Stimulated activated naive CD8-positive, alpha-beta T cell treated with anti-CD3 and anti-CD28 coated beads, Interleukin-15, amount 100 ng/mL, for 72 hours (primary cell): ENCODE results near the gene AGPS.
"Not testable (repeated sequence)": the region's sequence is repeated elsewhere in the genome, so short reads cannot be mapped to it uniquely, and the experiment has no call there.

Source experiments
- ATAC-seq: fragments of 150-1000 bp; cut with Tn5 transposase; 2 replicates; pipeline ENCODE4 v1.10.0; 2021; ENCODE audit warnings: mild to moderate bottlenecking, moderate library complexity
- DNase-seq, 2 donors: peaks; one replicate each; pipeline ENCODE4 v3.0.0; 2021 to 2022
- H3K27ac Mint-ChIP-seq, 2 donors: one replicate each; pipeline ENCODE4 v1.8.0; 2022; ENCODE audit warnings: mild to moderate bottlenecking in 2 of 2, mixed read lengths in 2 of 2, moderate library complexity in 2 of 2
- H3K27me3 Mint-ChIP-seq: one replicate; pipeline ENCODE4 v1.8.0; 2022; ENCODE audit warnings: mixed read lengths
- H3K4me1 Mint-ChIP-seq: one replicate; pipeline ENCODE4 v1.8.0; 2022; ENCODE audit warnings: mild to moderate bottlenecking, mixed read lengths
- H3K4me3 Mint-ChIP-seq, 2 donors: one replicate each; pipeline ENCODE4 v1.8.0; 2022; ENCODE audit warnings: mild to moderate bottlenecking in 2 of 2, mixed read lengths in 2 of 2, moderate library complexity in 1 of 2
- H3K9me3 Mint-ChIP-seq, 2 donors: one replicate each; pipeline ENCODE4 v1.8.0; 2022; ENCODE audit warnings: mixed read lengths in 2 of 2

Gene AGPS

GRCh38 chr2:177398791-177399190, 6.2 kb downstream of the AGPS start:
- peaks cover 73% of the 10 kb centered on the region for H3K4me1 Mint-ChIP-seq
- no peak overlapping the region for H3K4me3 Mint-ChIP-seq
- H3K9me3 Mint-ChIP-seq, result no peaks in the 10 kb centered on the region
- H3K27ac Mint-ChIP-seq, result no peak overlapping the region
- ATAC-seq, result no peak
- no peaks in the 10 kb centered on the region for H3K27me3 Mint-ChIP-seq
- no peak for DNase-seq

- peaks cover 72% of the 10 kb centered on the region for H3K4me1 Mint-ChIP-seq
- no peaks in the 10 kb centered on the region for H3K9me3 Mint-ChIP-seq
- ATAC-seq, result no peak
- no peak overlapping the region for H3K27ac Mint-ChIP-seq
- H3K4me3 Mint-ChIP-seq, result no peak overlapping the region
- no peak for DNase-seq
- no peaks in the 10 kb centered on the region for H3K27me3 Mint-ChIP-seq
These were observed 6.8 kb downstream of the AGPS start for GRCh38 chr2:177399376-177399775.

GRCh38 chr2:177400337-177400923, 7.9 kb downstream of the AGPS start:
- ATAC-seq, result no peak
- DNase-seq, result no peak
- H3K4me3 Mint-ChIP-seq, result no peak overlapping the region
- no peak overlapping the region for H3K27ac Mint-ChIP-seq
- peaks cover 67% of the 10 kb centered on the region for H3K4me1 Mint-ChIP-seq
- no peaks in the 10 kb centered on the region for H3K27me3 Mint-ChIP-seq
- H3K9me3 Mint-ChIP-seq, result no peaks in the 10 kb centered on the region

GRCh38 chr2:177402096-177402495, 9.5 kb downstream of the AGPS start:
- H3K4me1 Mint-ChIP-seq, result peaks cover 71% of the 10 kb centered on the region
- H3K4me3 Mint-ChIP-seq, result no peak overlapping the region
- no peaks in the 10 kb centered on the region for H3K9me3 Mint-ChIP-seq
- ATAC-seq (no peak), DNase-seq (no peak)
- H3K27me3 Mint-ChIP-seq, result no peaks in the 10 kb centered on the region
- no peak overlapping the region for H3K27ac Mint-ChIP-seq

- H3K9me3 Mint-ChIP-seq, result no peaks in the 10 kb centered on the region
- H3K27ac Mint-ChIP-seq, result no peak overlapping the region
- no peaks in the 10 kb centered on the region for H3K27me3 Mint-ChIP-seq
- H3K4me3 Mint-ChIP-seq, result no peak overlapping the region
- peaks cover 58% of the 10 kb centered on the region for H3K4me1 Mint-ChIP-seq
- DNase-seq (no peak), ATAC-seq (no peak)
These were observed 11.3 kb downstream of the AGPS start for GRCh38 chr2:177403838-177404237.

- peaks cover 55% of the 10 kb centered on the region for H3K4me1 Mint-ChIP-seq
- no peak overlapping the region for H3K4me3 Mint-ChIP-seq
- no peak for ATAC-seq
These were observed 11.7 kb downstream of the AGPS start for GRCh38 chr2:177404243-177404642.

GRCh38 chr2:177405029-177405692, 12.6 kb downstream of the AGPS start:
- Mint-ChIP-seq H3K9me3 (peaks cover 0 to 5% of the 10 kb centered on the region in 2 donors), H3K27me3 (no peaks in the 10 kb centered on the region), H3K4me1 (peaks cover 49% of the 10 kb centered on the region), H3K4me3 (no peak overlapping the region), H3K27ac (no peak overlapping the region)
- ATAC-seq (no peak), DNase-seq (no peak)

More at GRCh38 chr2:177404243-177404642, 11.7 kb downstream of the AGPS start:
- no peaks in the 10 kb centered on the region for H3K27me3 Mint-ChIP-seq
- no peak overlapping the region for H3K27ac Mint-ChIP-seq
- DNase-seq, result no peak
- H3K9me3 Mint-ChIP-seq, result no peaks in the 10 kb centered on the region

GRCh38 chr2:177406182-177406581, 13.6 kb downstream of the AGPS start:
- H3K27me3 Mint-ChIP-seq, result no peaks in the 10 kb centered on the region
- H3K4me3 Mint-ChIP-seq, result no peak overlapping the region
- ATAC-seq, result no peak
- H3K4me1 Mint-ChIP-seq, result peaks cover 43% of the 10 kb centered on the region
- peaks cover 0 to 5% of the 10 kb centered on the region in 2 donors for H3K9me3 Mint-ChIP-seq
- DNase-seq, result no peak
- H3K27ac Mint-ChIP-seq, result no peak overlapping the region

GRCh38 chr2:177407031-177407430, 14.5 kb downstream of the AGPS start:
- ATAC-seq, result no peak
- Mint-ChIP-seq H3K4me3 (no peak overlapping the region), H3K27ac (no peak overlapping the region), H3K9me3 (peaks cover 0 to 11% of the 10 kb centered on the region in 2 donors), H3K27me3 (no peaks in the 10 kb centered on the region), H3K4me1 (peaks cover 47% of the 10 kb centered on the region)
- DNase-seq, result no peak

- not testable (repeated sequence) for ATAC-seq, H3K4me3 Mint-ChIP-seq, H3K27me3 Mint-ChIP-seq, H3K27ac Mint-ChIP-seq, DNase-seq
- peaks cover 44% of the 10 kb centered on the region for H3K4me1 Mint-ChIP-seq
- peaks cover 7 to 20% of the 10 kb centered on the region in 2 donors for H3K9me3 Mint-ChIP-seq
These were observed 18.1 kb downstream of the AGPS start for GRCh38 chr2:177410629-177411028.

GRCh38 chr2:177413703-177414102, 21.1 kb downstream of the AGPS start:
- Mint-ChIP-seq H3K27ac (no peak overlapping the region), H3K4me1 (peaks cover 33% of the 10 kb centered on the region), H3K4me3 (no peak overlapping the region), H3K9me3 (peaks cover 7 to 20% of the 10 kb centered on the region in 2 donors), H3K27me3 (no peaks in the 10 kb centered on the region)
- ATAC-seq, result peak; percentile 85
- DNase-seq, result no peak

GRCh38 chr2:177419274-177419673, 26.7 kb downstream of the AGPS start:
- peak overlapping the region; percentile 90 to 95 for H3K27ac Mint-ChIP-seq

GRCh38 chr2:177422271-177422670, 29.7 kb downstream of the AGPS start:
- no peak for DNase-seq
- H3K27ac Mint-ChIP-seq, result no peak overlapping the region
- no peaks in the 10 kb centered on the region for H3K27me3 Mint-ChIP-seq
- ATAC-seq, result no peak
- H3K9me3 Mint-ChIP-seq, result peaks cover 18 to 19% of the 10 kb centered on the region in 2 donors
- H3K4me3 Mint-ChIP-seq, result no peak overlapping the region
- H3K4me1 Mint-ChIP-seq, result peaks cover 26% of the 10 kb centered on the region

More at GRCh38 chr2:177419274-177419673, 26.7 kb downstream of the AGPS start:
- ATAC-seq, result peak; percentile 53
- DNase-seq, result no peak
- Mint-ChIP-seq H3K9me3 (no peaks in the 10 kb centered on the region), H3K4me1 (peaks cover 24% of the 10 kb centered on the region), H3K27me3 (no peaks in the 10 kb centered on the region), H3K4me3 (peak overlapping the region; percentile 5 to 22)

GRCh38 chr2:177424120-177424519, 31.5 kb downstream of the AGPS start:
- H3K27me3 Mint-ChIP-seq, H3K27ac Mint-ChIP-seq, DNase-seq, H3K4me3 Mint-ChIP-seq, ATAC-seq: not testable (repeated sequence)
- Mint-ChIP-seq H3K9me3 (peaks cover 35 to 37% of the 10 kb centered on the region in 2 donors), H3K4me1 (peaks cover 22% of the 10 kb centered on the region)

GRCh38 chr2:177424620-177425019, 32.0 kb downstream of the AGPS start:
- DNase-seq, H3K27me3 Mint-ChIP-seq, H3K4me3 Mint-ChIP-seq, H3K27ac Mint-ChIP-seq, ATAC-seq: not testable (repeated sequence)
- Mint-ChIP-seq H3K4me1 (peaks cover 17% of the 10 kb centered on the region), H3K9me3 (peaks cover 37 to 42% of the 10 kb centered on the region in 2 donors)

GRCh38 chr2:177427316-177427715, 34.7 kb downstream of the AGPS start:
- H3K4me1 Mint-ChIP-seq, result peaks cover 9% of the 10 kb centered on the region
- DNase-seq (no peak), ATAC-seq (no peak)
- H3K27ac Mint-ChIP-seq, result no peak overlapping the region
- H3K27me3 Mint-ChIP-seq, result no peaks in the 10 kb centered on the region
- peaks cover 41 to 56% of the 10 kb centered on the region in 2 donors for H3K9me3 Mint-ChIP-seq
- H3K4me3 Mint-ChIP-seq, result no peak overlapping the region
